ENCODE data around the gene GLIS2.

The GLIS2 gene

GRCh38 chr16:4371357-4372000, 55.6 kb downstream of the GLIS2 start, which contains the start of gene VASN:
Gene VASN, plus strand, starts transcription at chr16:4371848. Its CDS starts 9,030 bp downstream, at chr16:4380878.
- TF ChIP-seq ZFX (IDR thresholded peaks at IDR 0.05), result no peak
- no peak for TF ChIP-seq CTCF (conservative IDR thresholded peaks at IDR 0.05)
- peak within 1 kb of the TSS; percentile 85 for H3K27ac ChIP-seq

- TF ChIP-seq ZFX (IDR thresholded peaks at IDR 0.05), result peak; percentile 46; the same call in 1 of the 2 replicates
- no peak for TF ChIP-seq CTCF (conservative IDR thresholded peaks at IDR 0.05)
- peak overlapping the region; percentile 85 for H3K27ac ChIP-seq
Measured at GRCh38 chr16:4372001-4372577, 56.2 kb downstream of the GLIS2 start.

DNA sequence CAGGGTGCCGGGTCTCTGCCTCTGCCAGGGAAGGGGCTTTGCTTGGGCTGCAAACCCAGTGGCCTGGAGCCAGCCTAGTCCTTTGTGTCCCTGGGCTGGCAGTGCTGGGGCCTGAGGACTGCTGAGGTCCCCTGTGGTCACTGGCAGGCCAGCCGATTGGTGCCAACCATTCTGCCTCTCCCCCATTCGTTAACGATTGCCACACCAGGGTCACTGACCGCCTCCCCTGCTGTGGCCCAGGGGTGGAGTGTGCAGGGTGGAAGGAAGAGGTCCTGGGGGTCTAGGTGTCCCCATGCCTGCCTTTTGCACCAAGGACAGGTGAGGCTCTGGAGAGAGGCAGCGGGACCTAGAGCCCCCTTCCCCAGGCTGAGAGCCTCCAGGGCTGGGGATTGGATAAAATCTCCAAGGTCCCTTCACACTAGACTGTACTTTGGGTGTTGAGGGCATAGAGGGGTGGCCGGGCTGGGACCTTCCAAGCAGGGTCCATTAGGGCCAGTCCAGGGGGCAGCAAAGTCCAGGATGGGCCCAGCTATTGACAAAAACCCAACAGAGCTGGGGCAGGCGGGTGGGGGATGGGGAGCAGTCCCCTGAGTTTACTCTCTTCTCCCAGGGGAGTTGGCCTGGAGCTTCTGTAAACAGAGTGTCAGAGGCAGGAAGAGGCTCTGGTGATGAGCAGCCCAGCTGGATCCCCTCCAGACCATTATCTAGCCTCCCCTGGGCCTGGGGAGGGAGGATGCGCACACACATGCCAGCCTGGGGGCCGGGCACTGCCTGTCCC, 56.9 kb downstream of the GLIS2 start:
- TF ChIP-seq ZFX (IDR thresholded peaks at IDR 0.05) (no peak), CTCF (conservative IDR thresholded peaks at IDR 0.05) (no peak)
- peak overlapping the region; percentile 85 for H3K27ac ChIP-seq

- TF ChIP-seq CTCF (conservative IDR thresholded peaks at IDR 0.05) (no peak), ZFX (IDR thresholded peaks at IDR 0.05) (no peak)
- H3K27ac ChIP-seq, result peak overlapping the region; percentile 85
Measured at GRCh38 chr16:4373356-4373908, 57.6 kb downstream of the GLIS2 start.

GRCh38 chr16:4373909-4374742, 58.3 kb downstream of the GLIS2 start:
- peak overlapping the region; percentile 85 for H3K27ac ChIP-seq
- TF ChIP-seq ZFX (IDR thresholded peaks at IDR 0.05), result no peak
- TF ChIP-seq CTCF (conservative IDR thresholded peaks at IDR 0.05), result no peak

- peak overlapping the region; percentile 85 for H3K27ac ChIP-seq
- no peak for TF ChIP-seq CTCF (conservative IDR thresholded peaks at IDR 0.05)
Measured at GRCh38 chr16:4375717-4376116, 59.9 kb downstream of the GLIS2 start.

All from C4-2B (cell line).